HepG2 (cell line): ENCODE results near the gene CALML6. TPM values are rescaled to one million over a fixed set of nuclear protein-coding genes. Genes with fewer than 3 reads are reported as not detected.
A peak's percentile ranks its signal among the peaks of the same experiment; 100 is the strongest.

Experiments
- ARNT2 ChIP-seq: sonication (generic); formaldehyde crosslinking; IDR thresholded peaks from 2 replicates; pipeline ENCODE4 v1.8.0; 2022; ENCODE audit warnings: mild to moderate bottlenecking, low read depth, missing genetic modification reagents, moderate library complexity
- CBX2 ChIP-seq, 2 experiments: fragments of 200-600 bp in 1 of 2; sonication (generic); formaldehyde crosslinking in 1 of 2; IDR thresholded peaks; 2 replicates each; pipeline versions ENCODE4 v1.7.0 to v1.8.1; 2018 to 2022; ENCODE audit warnings: low read depth in 2 of 2, low read length in 1 of 2, mild to moderate bottlenecking in 1 of 2, missing genetic modification reagents in 1 of 2
- HIVEP1 ChIP-seq: sonication (generic); formaldehyde crosslinking; IDR thresholded peaks from 2 replicates; pipeline ENCODE4 v1.4.0; 2020; ENCODE audit warnings: mild to moderate bottlenecking, missing genetic modification reagents
- HNF1A ChIP-seq, 2 experiments: sonication (generic) in 1 of 2; formaldehyde crosslinking in 1 of 2; IDR thresholded peaks; 2 replicates each; pipeline versions ENCODE4 v1.4.0 to v1.6.1; 2016 to 2020; ENCODE audit warnings: borderline replicate concordance in 1 of 2, low read depth in 1 of 2, mild to moderate bottlenecking in 1 of 2, missing genetic modification reagents in 1 of 2
- RFX3 ChIP-seq: IDR thresholded peaks from 2 replicates; pipeline ENCODE4 v1.6.1; 2016; ENCODE audit warnings: missing biosample characterization, missing genetic modification reagents
- SIN3B ChIP-seq: fragments of 150-350 bp; IDR thresholded peaks from 2 replicates; pipeline ENCODE4 v1.6.1; 2014; ENCODE audit warnings: low read length
- SMAD3 ChIP-seq: sonication (generic); formaldehyde crosslinking; IDR thresholded peaks from 2 replicates; pipeline ENCODE4 v1.4.0; 2020; ENCODE audit warnings: missing genetic modification reagents
- TFDP1 ChIP-seq: IDR thresholded peaks from 2 replicates; pipeline ENCODE4 v1.6.1; 2016; ENCODE audit warnings: missing compliant biosample characterization, missing genetic modification reagents, borderline replicate concordance
- USF2 ChIP-seq, 2 experiments: sonication (generic) in 1 of 2; formaldehyde crosslinking in 1 of 2; IDR thresholded peaks; 2 replicates each; pipeline versions ENCODE4 v1.5.1 to v1.6.1; 2011 to 2020; ENCODE audit warnings: borderline replicate concordance in 1 of 2, low read depth in 1 of 2, low read length in 1 of 2, mild to moderate bottlenecking in 1 of 2, missing genetic modification reagents in 1 of 2, moderate library complexity in 1 of 2
- ZBTB2 ChIP-seq: sonication (generic); formaldehyde crosslinking; IDR thresholded peaks from 2 replicates; pipeline ENCODE4 v1.8.0; 2022; ENCODE audit warnings: low read depth, missing genetic modification reagents
- ZNF292 ChIP-seq: sonication (generic); formaldehyde crosslinking; IDR thresholded peaks from 2 replicates; pipeline ENCODE4 v1.8.1; 2022; ENCODE audit warnings: mild to moderate bottlenecking, low read depth, missing genetic modification reagents, borderline replicate concordance
- ZNF3 ChIP-seq: IDR thresholded peaks from 2 replicates; pipeline ENCODE4 v1.7.0; 2017; ENCODE audit warnings: inconsistent platforms
- ZNF431 ChIP-seq: sonication (generic); formaldehyde crosslinking; IDR thresholded peaks from 2 replicates; pipeline ENCODE4 v1.9.0; 2022; ENCODE audit warnings: missing genetic modification reagents, low read depth, mild to moderate bottlenecking, borderline replicate concordance
- ZNF451 ChIP-seq: sonication (generic); formaldehyde crosslinking; IDR thresholded peaks from 2 replicates; pipeline ENCODE4 v1.5.0; 2020; ENCODE audit warnings: mild to moderate bottlenecking, missing genetic modification reagents
- ZNF775 ChIP-seq: sonication (generic); formaldehyde crosslinking; IDR thresholded peaks from 2 replicates; pipeline ENCODE4 v1.4.0; 2020; ENCODE audit warnings: missing genetic modification reagents, mild to moderate bottlenecking, moderate library complexity, borderline replicate concordance
- ZSCAN20 ChIP-seq: sonication (generic); formaldehyde crosslinking; IDR thresholded peaks from 2 replicates; pipeline ENCODE4 v1.4.0; 2020; ENCODE audit warnings: missing genetic modification reagents, mild to moderate bottlenecking, borderline replicate concordance
- polyA plus RNA-seq, 8 experiments: library from polyadenylated mRNA; depleted of rRNA in 3 of 8; stranded (reverse) in 7 of 8; unstranded in 1 of 8; fragments of >200 nt; fragmentation: Illumina TruSeq in 4 of 8; extraction: Trizol in 4 of 8; gene quantifications; 2 replicates each; pipeline versions ENCODE4 v1.2.1 to v1.2.3, GENCODE V29; 2011 to 2016; ENCODE audit warnings: low read depth in 4 of 8, missing spikeins in 1 of 8, mixed read lengths in 1 of 8; ENCODE audit not compliant: insufficient read depth in 1 of 8
- total RNA-seq, 5 experiments: library from RNA; depleted of rRNA; stranded (reverse); fragments of >200 nt; fragmentation: Illumina TruSeq; extraction: Trizol; gene quantifications; 2 replicates each; pipeline ENCODE4 v1.2.3, GENCODE V29; 2016; ENCODE audit warnings: low read depth in 1 of 5

CALML6 gene
- total and polyA plus RNA-seq, 2 of the 13 experiments (the other 11 are each of a cell fraction or from before 2014, with no cell fraction given) = 0.11 to 0.12 TPM

GRCh38 chr1:1919304-1920056, 4.4 kb downstream of the CALML6 start (continued):
- TF ChIP-seq HNF1A (IDR thresholded peaks at IDR 0.05; ENCODE audit: low read depth) = no peak
- 0 out of 2 replicates have a peak, but pooled peaks have one; percentile 69 for TF ChIP-seq HNF1A (CRISPR knock-in tag; IDR thresholded peaks at IDR 0.05; ENCODE audit: borderline replicate concordance)
- TF ChIP-seq ZNF775 (CRISPR knock-in tag) = no peak
- TF ChIP-seq RFX3 = no peak
- no peak for TF ChIP-seq CBX2 (IDR thresholded peaks at IDR 0.05; ENCODE audit: low read depth, low read length)
- no peak for TF ChIP-seq CBX2 (CRISPR knock-in tag; IDR thresholded peaks at IDR 0.05; ENCODE audit: low read depth)
- TF ChIP-seq HIVEP1 (CRISPR knock-in tag) = peak; percentile 87
- TF ChIP-seq USF2 (IDR thresholded peaks at IDR 0.05; ENCODE audit: low read depth, low read length) = 0 out of 2 replicates have a peak, but pooled peaks have one; percentile 23
- 0 out of 2 replicates have a peak, but pooled peaks have one; percentile 55 for TF ChIP-seq USF2 (CRISPR knock-in tag; IDR thresholded peaks at IDR 0.05; ENCODE audit: borderline replicate concordance)
- TF ChIP-seq TFDP1 (CRISPR knock-in tag) = peak; percentile 67; the same call in 1 of the 2 replicates
- TF ChIP-seq SMAD3 = no peak; the same call in 1 of the 2 replicates
- TF ChIP-seq ARNT2 = peak; percentile 74; the same call in 1 of the 2 replicates
- TF ChIP-seq ZNF451 (CRISPR knock-in tag) = no peak; the same call in 1 of the 2 replicates
- TF ChIP-seq ZNF292 (CRISPR knock-in tag) = no peak
- no peak for TF ChIP-seq ZNF3
- TF ChIP-seq ZSCAN20 (CRISPR knock-in tag) = no peak
- TF ChIP-seq ZBTB2 = peak; percentile 25; the same call in 1 of the 2 replicates
- no peak for TF ChIP-seq ZNF431 (CRISPR knock-in tag)
- TF ChIP-seq SIN3B = no peak
